Hematopoietic multipotent progenitor cell treated with erythropoietin and hydrocortisone succinate and interleukin-3 and kit ligand, for 15 days (in vitro differentiated cells): ENCODE measurements around the gene LMTK2.
"Not testable (repeated sequence)": the region's sequence is repeated elsewhere in the genome, so short reads cannot be mapped to it uniquely, and the experiment has no call there.

Experiments used
- DNase-seq: peaks from one replicate; pipeline ENCODE4 v3.0.0-alpha.2; 2015; ENCODE audit warnings: low spot score

The LMTK2 gene

GRCh38 chr7:98105942-98106544 is 619 bp upstream of the LMTK2 start:
- no peak for DNase-seq

GRCh38 chr7:98107313-98107721 is 655 bp downstream of the LMTK2 start:
- peak; percentile 16 for DNase-seq

GRCh38 chr7:98110249-98111022 is 3.8 kb downstream of the LMTK2 start:
- no peak for DNase-seq

GRCh38 chr7:98112077-98112476 is 5.4 kb downstream of the LMTK2 start:
- DNase-seq, result no peak

- DNase-seq, result no peak
These were observed 9.3 kb downstream of the LMTK2 start for GRCh38 chr7:98115746-98116525.

GRCh38 chr7:98116656-98117461 is 10.2 kb downstream of the LMTK2 start:
- DNase-seq, result no peak

- DNase-seq, result no peak
These were observed 12.7 kb downstream of the LMTK2 start for GRCh38 chr7:98119256-98119918.

GRCh38 chr7:98120559-98120958 is 13.9 kb downstream of the LMTK2 start:
- no peak for DNase-seq

GRCh38 chr7:98121388-98121787 is 14.7 kb downstream of the LMTK2 start:
- DNase-seq, result not testable (repeated sequence)

- no peak for DNase-seq
These were observed 16.7 kb downstream of the LMTK2 start for GRCh38 chr7:98123365-98123696.

GRCh38 chr7:98125759-98126158 is 19.1 kb downstream of the LMTK2 start:
- no peak for DNase-seq

GRCh38 chr7:98126311-98127142 is 19.9 kb downstream of the LMTK2 start:
- DNase-seq, result no peak

- no peak for DNase-seq
These were observed 21.7 kb downstream of the LMTK2 start for GRCh38 chr7:98128346-98128745.

GRCh38 chr7:98130959-98131358 is 24.3 kb downstream of the LMTK2 start:
- DNase-seq, result no peak

GRCh38 chr7:98133181-98133580 is 26.5 kb downstream of the LMTK2 start:
- peak; percentile 72 for DNase-seq

- peak; percentile 23 for DNase-seq
These were observed 27.1 kb downstream of the LMTK2 start for GRCh38 chr7:98133621-98134303.

- DNase-seq, result no peak
These were observed 28.0 kb downstream of the LMTK2 start for GRCh38 chr7:98134420-98135228.

GRCh38 chr7:98135984-98136383 is 29.3 kb downstream of the LMTK2 start:
- DNase-seq, result no peak

GRCh38 chr7:98136423-98136822 is 29.8 kb downstream of the LMTK2 start:
- DNase-seq, result no peak
